Mesothelial cell of epicardium (in vitro differentiated cells): Measurements from ENCODE around the gene SAAL1. TPM values are rescaled to one million over a fixed set of nuclear protein-coding genes. Genes with fewer than 3 reads are reported as not detected.

Source experiments
- DNase-seq, 2 experiments: peaks; one replicate each; pipeline ENCODE4 v3.0.0; 2021; ENCODE audit warnings: low spot score in 2 of 2; ENCODE audit not compliant: unreplicated experiment in 2 of 2
- H3K27ac Mint-ChIP-seq: 2 replicates; pipeline ENCODE4 v1.8.0; 2021; ENCODE audit warnings: mixed read lengths
- H3K27me3 Mint-ChIP-seq: 2 replicates; pipeline ENCODE4 v1.8.0; 2021; ENCODE audit warnings: low read depth, mixed read lengths
- H3K36me3 Mint-ChIP-seq: 2 replicates; pipeline ENCODE4 v1.8.0; 2021; ENCODE audit warnings: mixed read lengths
- H3K4me1 Mint-ChIP-seq: 2 replicates; pipeline ENCODE4 v1.8.0; 2021; ENCODE audit warnings: mixed read lengths
- H3K4me3 Mint-ChIP-seq: 2 replicates; pipeline ENCODE4 v1.8.0; 2021; ENCODE audit warnings: mild to moderate bottlenecking, moderate library complexity, mixed read lengths
- H3K9me3 Mint-ChIP-seq: 2 replicates; pipeline ENCODE4 v1.8.0; 2021; ENCODE audit warnings: mixed read lengths
- total RNA-seq: library from RNA; stranded (reverse); gene quantifications from 3 replicates; pipeline ENCODE4 v1.2.1, GENCODE V29; 2021
- TF ChIP-seq, protein P1 (sequence below): fragments of 200-600 bp; sonication (generic); IDR thresholded peaks from one replicate; pipeline ENCODE4 v1.5.0; 2021; ENCODE audit warnings: antibody characterized with exemption; ENCODE audit not compliant: unreplicated experiment

Gene SAAL1
- total RNA-seq, 1 donor from 2014 or later, result 28.5 TPM

DNA sequence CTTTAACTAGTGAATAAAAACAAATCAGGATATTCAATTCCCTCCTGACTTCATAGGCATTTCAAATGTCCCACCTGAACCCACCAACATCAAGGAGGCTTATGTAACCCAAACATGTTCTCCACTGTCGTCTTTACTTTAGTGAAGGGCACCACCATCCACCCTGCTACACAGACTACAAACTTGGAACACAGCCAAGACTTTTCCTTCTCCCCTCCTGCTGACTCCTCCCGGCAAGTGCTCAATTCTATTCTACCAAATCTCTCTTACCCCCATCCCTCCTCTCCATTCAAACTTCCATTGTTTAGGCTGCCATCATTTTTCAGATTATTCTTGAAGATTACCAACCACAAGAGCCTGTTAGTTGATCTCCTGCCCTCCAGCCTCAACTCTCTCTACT, 24.3 kb downstream of the SAAL1 start:
- DNase-seq, result no peak
- TF ChIP-seq, protein P1, sequence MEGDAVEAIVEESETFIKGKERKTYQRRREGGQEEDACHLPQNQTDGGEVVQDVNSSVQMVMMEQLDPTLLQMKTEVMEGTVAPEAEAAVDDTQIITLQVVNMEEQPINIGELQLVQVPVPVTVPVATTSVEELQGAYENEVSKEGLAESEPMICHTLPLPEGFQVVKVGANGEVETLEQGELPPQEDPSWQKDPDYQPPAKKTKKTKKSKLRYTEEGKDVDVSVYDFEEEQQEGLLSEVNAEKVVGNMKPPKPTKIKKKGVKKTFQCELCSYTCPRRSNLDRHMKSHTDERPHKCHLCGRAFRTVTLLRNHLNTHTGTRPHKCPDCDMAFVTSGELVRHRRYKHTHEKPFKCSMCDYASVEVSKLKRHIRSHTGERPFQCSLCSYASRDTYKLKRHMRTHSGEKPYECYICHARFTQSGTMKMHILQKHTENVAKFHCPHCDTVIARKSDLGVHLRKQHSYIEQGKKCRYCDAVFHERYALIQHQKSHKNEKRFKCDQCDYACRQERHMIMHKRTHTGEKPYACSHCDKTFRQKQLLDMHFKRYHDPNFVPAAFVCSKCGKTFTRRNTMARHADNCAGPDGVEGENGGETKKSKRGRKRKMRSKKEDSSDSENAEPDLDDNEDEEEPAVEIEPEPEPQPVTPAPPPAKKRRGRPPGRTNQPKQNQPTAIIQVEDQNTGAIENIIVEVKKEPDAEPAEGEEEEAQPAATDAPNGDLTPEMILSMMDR, result no peak
- H3K27me3 Mint-ChIP-seq, result no peaks in the 10 kb centered on the region
- no peak overlapping the region for H3K27ac Mint-ChIP-seq
- no peaks in the 10 kb centered on the region for H3K9me3 Mint-ChIP-seq
- no peak overlapping the region for H3K4me3 Mint-ChIP-seq
- H3K4me1 Mint-ChIP-seq, result no peaks in the 10 kb centered on the region
- peaks cover 31% of the 10 kb centered on the region for H3K36me3 Mint-ChIP-seq

DNA sequence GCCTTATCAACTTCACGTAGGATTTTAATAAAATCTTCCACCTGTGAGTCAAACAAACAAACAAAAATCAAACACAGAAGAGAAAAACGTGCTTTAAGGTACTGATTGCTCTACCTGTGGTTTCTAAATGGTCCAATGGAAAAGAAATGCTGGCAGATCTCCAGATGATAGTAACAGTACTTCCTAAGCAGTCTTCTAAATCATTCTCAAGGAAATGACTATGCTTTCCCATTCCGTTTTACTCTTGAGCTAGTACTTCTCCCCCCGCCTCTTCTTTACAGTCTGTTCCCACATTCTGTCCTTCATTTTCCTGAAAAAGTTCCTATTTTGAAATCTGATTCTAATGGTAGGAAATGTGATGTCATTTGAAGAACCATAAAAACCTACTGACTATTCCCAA, 25.4 kb downstream of the SAAL1 start:
- Mint-ChIP-seq H3K4me1 (no peaks in the 10 kb centered on the region), H3K9me3 (no peaks in the 10 kb centered on the region), H3K36me3 (peaks cover 30% of the 10 kb centered on the region), H3K27ac (no peak overlapping the region), H3K27me3 (no peaks in the 10 kb centered on the region), H3K4me3 (no peak overlapping the region)
- no peak for DNase-seq
- TF ChIP-seq, protein P1, result no peak

DNA sequence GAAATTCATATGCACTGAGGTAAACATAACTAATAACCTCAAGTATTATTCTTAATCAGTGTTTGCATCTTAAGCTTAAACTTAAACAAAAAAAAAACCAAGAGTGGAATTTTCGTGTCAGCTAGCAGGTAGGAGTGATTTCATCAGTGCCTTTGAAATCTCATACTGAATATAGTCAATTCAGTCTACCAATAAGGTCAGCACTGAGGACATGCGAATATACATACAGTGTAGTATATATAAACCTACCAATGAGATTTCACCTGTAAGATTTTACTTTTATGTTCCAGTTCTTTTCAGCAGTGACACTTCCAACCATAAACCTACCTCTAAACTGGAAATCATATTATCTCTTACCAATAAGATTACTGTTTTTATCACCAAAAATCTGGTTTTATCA, 27.0 kb downstream of the SAAL1 start:
- TF ChIP-seq, protein P1, result no peak
- no peak overlapping the region for H3K4me3 Mint-ChIP-seq
- no peaks in the 10 kb centered on the region for H3K27me3 Mint-ChIP-seq
- no peaks in the 10 kb centered on the region for H3K9me3 Mint-ChIP-seq
- DNase-seq, result no peak
- H3K4me1 Mint-ChIP-seq, result no peaks in the 10 kb centered on the region
- peaks cover 28% of the 10 kb centered on the region for H3K36me3 Mint-ChIP-seq
- H3K27ac Mint-ChIP-seq, result no peak overlapping the region

DNA sequence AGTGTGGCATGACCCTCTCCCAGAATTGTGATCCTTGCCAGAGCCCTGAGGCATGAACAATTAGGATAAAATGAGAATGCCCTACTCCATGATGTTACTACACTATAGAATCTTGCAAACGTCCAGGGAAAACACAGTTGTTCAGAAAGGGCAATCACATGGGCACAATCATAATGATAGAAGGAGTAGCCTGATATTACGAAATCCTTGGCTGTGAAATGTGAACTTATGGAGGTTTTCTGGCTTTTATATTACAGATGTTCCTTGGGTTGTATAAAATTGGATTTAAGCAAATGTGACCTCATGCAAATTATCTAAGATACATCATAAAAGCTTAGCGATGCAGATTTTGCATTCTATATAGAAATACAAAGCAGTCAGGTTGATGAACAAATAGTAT, 30.4 kb downstream of the SAAL1 start:
- H3K27ac Mint-ChIP-seq, result no peak overlapping the region
- peaks cover 10% of the 10 kb centered on the region for H3K36me3 Mint-ChIP-seq
- no peaks in the 10 kb centered on the region for H3K9me3 Mint-ChIP-seq
- H3K4me3 Mint-ChIP-seq, result no peak overlapping the region
- H3K4me1 Mint-ChIP-seq, result no peaks in the 10 kb centered on the region
- TF ChIP-seq, protein P1, result no peak
- DNase-seq, result no peak
- H3K27me3 Mint-ChIP-seq, result no peaks in the 10 kb centered on the region

DNA sequence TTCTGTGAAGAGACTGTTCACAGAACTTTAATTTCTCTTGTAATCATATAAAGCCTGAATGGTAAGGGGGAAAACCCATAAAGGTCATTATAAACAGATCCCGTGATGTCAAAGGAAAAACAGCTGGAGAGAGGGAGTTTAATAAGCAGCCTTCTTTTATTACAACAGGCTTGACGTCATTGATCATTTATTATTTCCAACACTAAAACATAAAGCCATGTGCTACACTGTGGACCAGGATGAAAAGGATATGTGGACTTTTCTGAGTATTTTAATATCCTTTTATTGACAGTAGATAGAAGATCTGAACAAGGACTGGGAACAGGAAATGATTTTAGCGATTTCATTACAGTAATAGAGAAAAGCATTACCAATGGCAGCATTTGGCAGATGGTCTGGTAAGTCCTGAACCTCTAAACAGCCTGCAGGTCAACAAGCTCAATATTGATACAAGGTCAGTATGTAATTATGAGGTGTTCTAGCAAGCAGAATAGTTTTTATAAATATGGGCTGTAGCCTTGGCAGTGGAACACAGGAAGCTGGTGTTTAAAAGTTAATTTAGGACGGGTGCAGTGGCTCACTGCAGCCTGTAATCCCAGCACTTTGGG, 34.7 kb downstream of the SAAL1 start:
- H3K4me1 Mint-ChIP-seq, result no peaks in the 10 kb centered on the region
- DNase-seq, result no peak
- TF ChIP-seq, protein P1, result no peak
- no peak overlapping the region for H3K27ac Mint-ChIP-seq
- no peak overlapping the region for H3K4me3 Mint-ChIP-seq
- H3K36me3 Mint-ChIP-seq, result no peaks in the 10 kb centered on the region
- no peaks in the 10 kb centered on the region for H3K27me3 Mint-ChIP-seq
- H3K9me3 Mint-ChIP-seq, result no peaks in the 10 kb centered on the region

DNA sequence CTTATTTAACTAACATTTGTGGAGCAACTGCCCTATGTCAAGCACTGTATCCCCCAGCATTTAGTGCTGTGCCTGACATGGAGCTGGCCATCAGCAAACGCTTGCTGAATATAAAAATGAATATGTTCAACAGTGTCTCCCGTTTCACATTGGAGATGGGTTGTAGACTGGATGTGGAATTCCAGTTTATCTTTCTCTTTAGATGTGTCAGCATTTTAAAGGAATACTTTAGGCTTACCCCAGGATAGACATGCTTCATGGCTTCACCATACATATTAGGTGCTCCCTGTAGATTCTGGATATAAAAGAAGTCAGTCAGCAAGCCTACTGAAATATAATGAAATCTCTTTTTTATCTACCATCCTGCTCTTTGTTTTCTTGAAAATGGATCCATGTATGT, 38.5 kb downstream of the SAAL1 start:
- TF ChIP-seq, protein P1, result no peak
- DNase-seq, result no peak
- H3K27ac Mint-ChIP-seq, result no peak overlapping the region
- H3K27me3 Mint-ChIP-seq, result no peaks in the 10 kb centered on the region
- H3K36me3 Mint-ChIP-seq, result no peaks in the 10 kb centered on the region
- H3K4me3 Mint-ChIP-seq, result no peak overlapping the region
- H3K9me3 Mint-ChIP-seq, result no peaks in the 10 kb centered on the region
- peaks cover 5% of the 10 kb centered on the region for H3K4me1 Mint-ChIP-seq
